ENCODE results near the gene PRUNE2. TPM values are rescaled to one million over a fixed set of nuclear protein-coding genes. Genes with fewer than 3 reads are reported as not detected.

PRUNE2 gene
- total RNA-seq, 1 experiment from 2014 or later: 3.5 TPM

GRCh38 chr9:76713381-76713780 is 192.5 kb downstream of the PRUNE2 start:
- no peak overlapping the region for H3K27ac Mint-ChIP-seq (ENCODE audit: unreplicated experiment)
- H3K36me3 ChIP-seq (ENCODE audit: control insufficient read depth, insufficient read depth, low read length): no peaks in the 10 kb centered on the region
- no peaks in the 10 kb centered on the region for H3K9me3 ChIP-seq
- H3K4me1 ChIP-seq: no peaks in the 10 kb centered on the region
- DNase-seq: no peak
- no TSS peak for BruUV-seq (replicated peaks)
- intact Hi-C loops (cut with micrococcal nuclease; ENCODE audit: unreplicated experiment): no loop called here
- no peaks in the 10 kb centered on the region for H3K27me3 ChIP-seq (replicated peaks; ENCODE audit: control insufficient read depth, insufficient read depth, low read length)
- CTCF ChIA-PET: no interaction called here
- H3K4me1 Mint-ChIP-seq (ENCODE audit: low read depth, unreplicated experiment): peaks cover under 1% of the 10 kb centered on the region
- H3K4me3 Mint-ChIP-seq (ENCODE audit: unreplicated experiment): no peak overlapping the region
- H3K27me3 Mint-ChIP-seq (ENCODE audit: insufficient read depth, unreplicated experiment): no peaks in the 10 kb centered on the region
- H3K4me3 ChIP-seq (ENCODE audit: low read depth, low read length): no peak overlapping the region
- no peaks in the 10 kb centered on the region for H3K36me3 Mint-ChIP-seq (ENCODE audit: insufficient read depth, unreplicated experiment)
- POLR2A ChIA-PET: no interaction called here
- no peaks in the 10 kb centered on the region for H3K9me3 Mint-ChIP-seq (ENCODE audit: unreplicated experiment)
- no peak for TF ChIP-seq CTCF (IDR thresholded peaks at IDR 0.05; ENCODE audit: insufficient read depth in 1 of 2, low read depth in 1 of 2, low read length in 1 of 2, severe bottlenecking in 1 of 2, unreplicated experiment in 1 of 2)

GRCh38 chr9:76709020-76709419 is 196.9 kb downstream of the PRUNE2 start:
- ChIA-PET CTCF (no interaction called here), POLR2A (no interaction called here)
- H3K27me3 Mint-ChIP-seq (ENCODE audit: insufficient read depth, unreplicated experiment): no peaks in the 10 kb centered on the region
- intact Hi-C loops (cut with micrococcal nuclease; ENCODE audit: unreplicated experiment): no loop called here
- DNase-seq: no peak
- H3K9me3 ChIP-seq: no peaks in the 10 kb centered on the region
- BruUV-seq (replicated peaks): no TSS peak
- H3K4me3 Mint-ChIP-seq (ENCODE audit: unreplicated experiment): no peak overlapping the region
- H3K27ac Mint-ChIP-seq (ENCODE audit: unreplicated experiment): no peak overlapping the region
- H3K27me3 ChIP-seq (replicated peaks; ENCODE audit: control insufficient read depth, insufficient read depth, low read length): no peaks in the 10 kb centered on the region
- no peak overlapping the region for H3K4me3 ChIP-seq (ENCODE audit: low read depth, low read length)
- no peaks in the 10 kb centered on the region for H3K9me3 Mint-ChIP-seq (ENCODE audit: unreplicated experiment)
- no peaks in the 10 kb centered on the region for H3K36me3 Mint-ChIP-seq (ENCODE audit: insufficient read depth, unreplicated experiment)
- no peaks in the 10 kb centered on the region for H3K4me1 ChIP-seq
- TF ChIP-seq CTCF (IDR thresholded peaks at IDR 0.05; ENCODE audit: insufficient read depth in 1 of 2, low read depth in 1 of 2, low read length in 1 of 2, severe bottlenecking in 1 of 2, unreplicated experiment in 1 of 2): no peak
- H3K4me1 Mint-ChIP-seq (ENCODE audit: low read depth, unreplicated experiment): no peaks in the 10 kb centered on the region
- H3K36me3 ChIP-seq (ENCODE audit: control insufficient read depth, insufficient read depth, low read length): no peaks in the 10 kb centered on the region

GRCh38 chr9:76707510-76707909 is 198.4 kb downstream of the PRUNE2 start:
- Histone ChIP-seq H3K4me3 (ENCODE audit: low read depth, low read length) (no peak overlapping the region), H3K36me3 (ENCODE audit: control insufficient read depth, insufficient read depth, low read length) (no peaks in the 10 kb centered on the region), H3K27me3 (replicated peaks; ENCODE audit: control insufficient read depth, insufficient read depth, low read length) (no peaks in the 10 kb centered on the region), H3K9me3 (no peaks in the 10 kb centered on the region), H3K4me1 (no peaks in the 10 kb centered on the region)
- DNase-seq: no peak
- no peak overlapping the region for H3K27ac Mint-ChIP-seq (ENCODE audit: unreplicated experiment)
- ChIA-PET CTCF (no interaction called here), POLR2A (no interaction called here)
- H3K4me3 Mint-ChIP-seq (ENCODE audit: unreplicated experiment): no peak overlapping the region
- BruUV-seq (replicated peaks): no TSS peak
- TF ChIP-seq CTCF (IDR thresholded peaks at IDR 0.05; ENCODE audit: insufficient read depth in 1 of 2, low read depth in 1 of 2, low read length in 1 of 2, severe bottlenecking in 1 of 2, unreplicated experiment in 1 of 2): no peak
- no peaks in the 10 kb centered on the region for H3K4me1 Mint-ChIP-seq (ENCODE audit: low read depth, unreplicated experiment)
- H3K36me3 Mint-ChIP-seq (ENCODE audit: insufficient read depth, unreplicated experiment): no peaks in the 10 kb centered on the region
- no peaks in the 10 kb centered on the region for H3K9me3 Mint-ChIP-seq (ENCODE audit: unreplicated experiment)
- intact Hi-C loops (cut with micrococcal nuclease; ENCODE audit: unreplicated experiment): no loop called here
- no peaks in the 10 kb centered on the region for H3K27me3 Mint-ChIP-seq (ENCODE audit: insufficient read depth, unreplicated experiment)

Data from Caco-2 (cell line).